WTC11 (cell line): ENCODE results near the gene ASB5. TPM values are rescaled to one million over a fixed set of nuclear protein-coding genes. Genes with fewer than 3 reads are reported as not detected.

Source experiments
- ATAC-seq: fragments of 200-7000 bp; cut with Tn5 transposase; 2 replicates; pipeline ENCODE4 v1.10.0; 2021; ENCODE audit warnings: mild to moderate bottlenecking, moderate library complexity
- CTCF ChIA-PET: fragments of 300-600 bp; sonication (Branson Sonifier 250); formaldehyde crosslinking; loops from one replicate; lab custom pipeline; 2021; ENCODE audit warnings: antibody characterized with exemption; lab: Charles Lee
- POLR2A ChIA-PET: fragments of 350-600 bp; sonication (Branson Sonifier 250); formaldehyde crosslinking; loops from one replicate; lab custom pipeline; 2021; ENCODE audit warnings: antibody characterized with exemption; lab: Charles Lee
- DNase-seq: peaks from one replicate; pipeline ENCODE4 v3.0.0; 2021; ENCODE audit warnings: low spot score
- H3K27ac Mint-ChIP-seq: 2 replicates; pipeline ENCODE4 v1.8.0; 2021; ENCODE audit warnings: mixed read lengths
- H3K27me3 Mint-ChIP-seq: 2 replicates; pipeline ENCODE4 v1.8.0; 2021; ENCODE audit warnings: low read depth, mild to moderate bottlenecking, moderate library complexity, mixed read lengths
- H3K36me3 Mint-ChIP-seq: 2 replicates; pipeline ENCODE4 v1.8.0; 2021; ENCODE audit warnings: mixed read lengths
- H3K4me1 Mint-ChIP-seq: 2 replicates; pipeline ENCODE4 v1.8.0; 2022; ENCODE audit warnings: mixed read lengths
- H3K4me3 Mint-ChIP-seq: 2 replicates; pipeline ENCODE4 v1.8.0; 2021; ENCODE audit warnings: mild to moderate bottlenecking, moderate library complexity, mixed read lengths
- H3K9me3 Mint-ChIP-seq: 2 replicates; pipeline ENCODE4 v1.8.0; 2021; ENCODE audit warnings: mixed read lengths
- CREB1 ChIP-seq: sonication (generic); formaldehyde crosslinking; IDR thresholded peaks from 2 replicates; pipeline ENCODE4 v1.8.0; 2023; ENCODE audit warnings: mild to moderate bottlenecking, missing genetic modification reagents
- ESRRA ChIP-seq: sonication (generic); formaldehyde crosslinking; IDR thresholded peaks from 2 replicates; pipeline ENCODE4 v1.8.1; 2022; ENCODE audit warnings: mild to moderate bottlenecking, missing genetic modification reagents, borderline replicate concordance
- FOXP1 ChIP-seq: sonication (generic); formaldehyde crosslinking; IDR thresholded peaks from 2 replicates; pipeline ENCODE4 v1.8.0; 2022; ENCODE audit warnings: missing genetic modification reagents, mild to moderate bottlenecking, moderate library complexity, borderline replicate concordance
- GRHL2 ChIP-seq: fragments of 250-450 bp; sonication (Bioruptor Pico); IDR thresholded peaks from 2 replicates; pipeline ENCODE4 v1.8.0; 2022; ENCODE audit warnings: mild to moderate bottlenecking, moderate library complexity; ENCODE audit not compliant: insufficient replicate concordance, severe bottlenecking
- IRF1 ChIP-seq: sonication (generic); formaldehyde crosslinking; IDR thresholded peaks from 2 replicates; pipeline ENCODE4 v1.8.0; 2023; ENCODE audit warnings: missing genetic modification reagents
- MXD4 ChIP-seq: fragments of 250-450 bp; sonication (Bioruptor Pico); IDR thresholded peaks from 2 replicates; pipeline ENCODE4 v1.8.0; 2021; ENCODE audit warnings: mild to moderate bottlenecking, moderate library complexity, borderline replicate concordance
- MYBL2 ChIP-seq: sonication (generic); formaldehyde crosslinking; IDR thresholded peaks from 2 replicates; pipeline ENCODE4 v1.8.1; 2023; ENCODE audit warnings: mild to moderate bottlenecking, moderate library complexity, missing genetic modification reagents
- NFATC4 ChIP-seq: fragments of 250-450 bp; sonication (Bioruptor Pico); IDR thresholded peaks from 2 replicates; pipeline ENCODE4 v1.9.0; 2021; ENCODE audit warnings: mild to moderate bottlenecking
- NR2C2 ChIP-seq: sonication (generic); formaldehyde crosslinking; IDR thresholded peaks from 2 replicates; pipeline ENCODE4 v1.8.0; 2022; ENCODE audit warnings: mild to moderate bottlenecking, missing genetic modification reagents
- OVOL2 ChIP-seq: fragments of 250-450 bp; sonication (Bioruptor Pico); IDR thresholded peaks from 2 replicates; pipeline ENCODE4 v1.9.0; 2021; ENCODE audit warnings: mild to moderate bottlenecking, borderline replicate concordance
- PRRX2 ChIP-seq: fragments of 250-450 bp; sonication (Bioruptor Pico); IDR thresholded peaks from 2 replicates; pipeline ENCODE4 v1.8.0; 2021; ENCODE audit warnings: mild to moderate bottlenecking
- RELA ChIP-seq: sonication (generic); formaldehyde crosslinking; IDR thresholded peaks from 2 replicates; pipeline ENCODE4 v1.8.1; 2022; ENCODE audit warnings: missing genetic modification reagents, mild to moderate bottlenecking, borderline replicate concordance
- RORB ChIP-seq: fragments of 250-450 bp; sonication (Bioruptor Pico); IDR thresholded peaks from 2 replicates; pipeline ENCODE4 v1.9.0; 2021; ENCODE audit warnings: mild to moderate bottlenecking
- ZNF121 ChIP-seq: sonication (generic); formaldehyde crosslinking; IDR thresholded peaks from 2 replicates; pipeline ENCODE4 v1.8.0; 2023; ENCODE audit warnings: missing genetic modification reagents
- ZNF263 ChIP-seq: sonication (generic); formaldehyde crosslinking; IDR thresholded peaks from 2 replicates; pipeline ENCODE4 v1.8.1; 2022; ENCODE audit warnings: low read depth, mild to moderate bottlenecking, moderate library complexity, missing genetic modification reagents
- ZNF423 ChIP-seq: fragments of 250-450 bp; sonication (Bioruptor Pico); IDR thresholded peaks from 2 replicates; pipeline ENCODE4 v2.1.2; 2022; ENCODE audit warnings: mild to moderate bottlenecking, moderate library complexity
- total RNA-seq: library from RNA; stranded (reverse); gene quantifications from 3 replicates; pipeline ENCODE4 v1.2.3, GENCODE V29; 2021
- TF ChIP-seq, protein P1 (sequence below): fragments of 250-450 bp; sonication (Bioruptor Pico); IDR thresholded peaks from 2 replicates; pipeline ENCODE4 v1.9.0; 2021; ENCODE audit warnings: mild to moderate bottlenecking
- TF ChIP-seq, protein P2 (sequence below): sonication (generic); formaldehyde crosslinking; IDR thresholded peaks from 2 replicates; pipeline ENCODE4 v1.8.0; 2023; ENCODE audit warnings: missing genetic modification reagents, mild to moderate bottlenecking, borderline replicate concordance
- TF ChIP-seq, protein P3 (sequence below): sonication (generic); formaldehyde crosslinking; IDR thresholded peaks from 2 replicates; pipeline ENCODE4 v1.8.1; 2023; ENCODE audit warnings: mild to moderate bottlenecking, missing genetic modification reagents
- TF ChIP-seq, protein P4 (sequence below): sonication (generic); formaldehyde crosslinking; IDR thresholded peaks from 2 replicates; pipeline ENCODE4 v1.8.1; 2023; ENCODE audit warnings: mild to moderate bottlenecking, missing genetic modification reagents, moderate library complexity
- TF ChIP-seq, protein P5 (sequence below): sonication (generic); formaldehyde crosslinking; IDR thresholded peaks from 2 replicates; pipeline ENCODE4 v1.8.1; 2023; ENCODE audit warnings: mild to moderate bottlenecking, missing genetic modification reagents, moderate library complexity

The ASB5 gene
- total RNA-seq, 1 experiment from 2014 or later = not detected

- no peak for DNase-seq
- TF ChIP-seq ZNF263 (CRISPR knock-in tag) (no peak), NFATC4 (CRISPR knock-in tag) (no peak), MYBL2 (no peak), ZNF121 (no peak), GRHL2 (CRISPR knock-in tag) (no peak), ZNF423 (CRISPR knock-in tag) (no peak), RORB (CRISPR knock-in tag) (no peak), CREB1 (CRISPR knock-in tag) (no peak), MXD4 (CRISPR knock-in tag) (no peak), ESRRA (no peak), FOXP1 (CRISPR knock-in tag) (no peak), PRRX2 (CRISPR knock-in tag) (no peak)
- TF ChIP-seq, protein P1, sequence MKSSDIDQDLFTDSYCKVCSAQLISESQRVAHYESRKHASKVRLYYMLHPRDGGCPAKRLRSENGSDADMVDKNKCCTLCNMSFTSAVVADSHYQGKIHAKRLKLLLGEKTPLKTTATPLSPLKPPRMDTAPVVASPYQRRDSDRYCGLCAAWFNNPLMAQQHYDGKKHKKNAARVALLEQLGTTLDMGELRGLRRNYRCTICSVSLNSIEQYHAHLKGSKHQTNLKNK (CRISPR knock-in tag) = no peak
- TF ChIP-seq, protein P2, sequence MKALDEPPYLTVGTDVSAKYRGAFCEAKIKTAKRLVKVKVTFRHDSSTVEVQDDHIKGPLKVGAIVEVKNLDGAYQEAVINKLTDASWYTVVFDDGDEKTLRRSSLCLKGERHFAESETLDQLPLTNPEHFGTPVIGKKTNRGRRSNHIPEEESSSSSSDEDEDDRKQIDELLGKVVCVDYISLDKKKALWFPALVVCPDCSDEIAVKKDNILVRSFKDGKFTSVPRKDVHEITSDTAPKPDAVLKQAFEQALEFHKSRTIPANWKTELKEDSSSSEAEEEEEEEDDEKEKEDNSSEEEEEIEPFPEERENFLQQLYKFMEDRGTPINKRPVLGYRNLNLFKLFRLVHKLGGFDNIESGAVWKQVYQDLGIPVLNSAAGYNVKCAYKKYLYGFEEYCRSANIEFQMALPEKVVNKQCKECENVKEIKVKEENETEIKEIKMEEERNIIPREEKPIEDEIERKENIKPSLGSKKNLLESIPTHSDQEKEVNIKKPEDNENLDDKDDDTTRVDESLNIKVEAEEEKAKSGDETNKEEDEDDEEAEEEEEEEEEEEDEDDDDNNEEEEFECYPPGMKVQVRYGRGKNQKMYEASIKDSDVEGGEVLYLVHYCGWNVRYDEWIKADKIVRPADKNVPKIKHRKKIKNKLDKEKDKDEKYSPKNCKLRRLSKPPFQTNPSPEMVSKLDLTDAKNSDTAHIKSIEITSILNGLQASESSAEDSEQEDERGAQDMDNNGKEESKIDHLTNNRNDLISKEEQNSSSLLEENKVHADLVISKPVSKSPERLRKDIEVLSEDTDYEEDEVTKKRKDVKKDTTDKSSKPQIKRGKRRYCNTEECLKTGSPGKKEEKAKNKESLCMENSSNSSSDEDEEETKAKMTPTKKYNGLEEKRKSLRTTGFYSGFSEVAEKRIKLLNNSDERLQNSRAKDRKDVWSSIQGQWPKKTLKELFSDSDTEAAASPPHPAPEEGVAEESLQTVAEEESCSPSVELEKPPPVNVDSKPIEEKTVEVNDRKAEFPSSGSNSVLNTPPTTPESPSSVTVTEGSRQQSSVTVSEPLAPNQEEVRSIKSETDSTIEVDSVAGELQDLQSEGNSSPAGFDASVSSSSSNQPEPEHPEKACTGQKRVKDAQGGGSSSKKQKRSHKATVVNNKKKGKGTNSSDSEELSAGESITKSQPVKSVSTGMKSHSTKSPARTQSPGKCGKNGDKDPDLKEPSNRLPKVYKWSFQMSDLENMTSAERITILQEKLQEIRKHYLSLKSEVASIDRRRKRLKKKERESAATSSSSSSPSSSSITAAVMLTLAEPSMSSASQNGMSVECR = no peak
- Mint-ChIP-seq H3K36me3 (no peaks in the 10 kb centered on the region), H3K4me1 (no peaks in the 10 kb centered on the region), H3K4me3 (no peak overlapping the region), H3K27me3 (no peaks in the 10 kb centered on the region; the same call in 1 of the 2 replicates), H3K9me3 (peaks cover 10% of the 10 kb centered on the region), H3K27ac (no peak overlapping the region)
- CTCF ChIA-PET = no interaction called here
- POLR2A ChIA-PET = no interaction called here
- ATAC-seq = no peak
These were observed 10.9 kb downstream of the ASB5 start for GRCh38 chr4:176258135-176258534.

GRCh38 chr4:176256921-176257320, 12.1 kb downstream of the ASB5 start:
- Mint-ChIP-seq H3K36me3 (no peaks in the 10 kb centered on the region), H3K4me1 (peaks cover 3% of the 10 kb centered on the region; the same call in 1 of the 2 replicates), H3K9me3 (peaks cover 10% of the 10 kb centered on the region), H3K27ac (no peak overlapping the region), H3K27me3 (no peaks in the 10 kb centered on the region; the same call in 1 of the 2 replicates), H3K4me3 (no peak overlapping the region)
- TF ChIP-seq IRF1 (CRISPR knock-in tag) = no peak
- TF ChIP-seq, protein P3, sequence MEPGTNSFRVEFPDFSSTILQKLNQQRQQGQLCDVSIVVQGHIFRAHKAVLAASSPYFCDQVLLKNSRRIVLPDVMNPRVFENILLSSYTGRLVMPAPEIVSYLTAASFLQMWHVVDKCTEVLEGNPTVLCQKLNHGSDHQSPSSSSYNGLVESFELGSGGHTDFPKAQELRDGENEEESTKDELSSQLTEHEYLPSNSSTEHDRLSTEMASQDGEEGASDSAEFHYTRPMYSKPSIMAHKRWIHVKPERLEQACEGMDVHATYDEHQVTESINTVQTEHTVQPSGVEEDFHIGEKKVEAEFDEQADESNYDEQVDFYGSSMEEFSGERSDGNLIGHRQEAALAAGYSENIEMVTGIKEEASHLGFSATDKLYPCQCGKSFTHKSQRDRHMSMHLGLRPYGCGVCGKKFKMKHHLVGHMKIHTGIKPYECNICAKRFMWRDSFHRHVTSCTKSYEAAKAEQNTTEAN (CRISPR knock-in tag) = no peak
- no peak for TF ChIP-seq OVOL2 (CRISPR knock-in tag)
- TF ChIP-seq NR2C2 (CRISPR knock-in tag) = no peak
- TF ChIP-seq RELA (CRISPR knock-in tag) = no peak
- no peak for TF ChIP-seq ZNF121
- TF ChIP-seq, protein P4, sequence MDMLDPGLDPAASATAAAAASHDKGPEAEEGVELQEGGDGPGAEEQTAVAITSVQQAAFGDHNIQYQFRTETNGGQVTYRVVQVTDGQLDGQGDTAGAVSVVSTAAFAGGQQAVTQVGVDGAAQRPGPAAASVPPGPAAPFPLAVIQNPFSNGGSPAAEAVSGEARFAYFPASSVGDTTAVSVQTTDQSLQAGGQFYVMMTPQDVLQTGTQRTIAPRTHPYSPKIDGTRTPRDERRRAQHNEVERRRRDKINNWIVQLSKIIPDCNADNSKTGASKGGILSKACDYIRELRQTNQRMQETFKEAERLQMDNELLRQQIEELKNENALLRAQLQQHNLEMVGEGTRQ (CRISPR knock-in tag) = no peak
- TF ChIP-seq, protein P5, sequence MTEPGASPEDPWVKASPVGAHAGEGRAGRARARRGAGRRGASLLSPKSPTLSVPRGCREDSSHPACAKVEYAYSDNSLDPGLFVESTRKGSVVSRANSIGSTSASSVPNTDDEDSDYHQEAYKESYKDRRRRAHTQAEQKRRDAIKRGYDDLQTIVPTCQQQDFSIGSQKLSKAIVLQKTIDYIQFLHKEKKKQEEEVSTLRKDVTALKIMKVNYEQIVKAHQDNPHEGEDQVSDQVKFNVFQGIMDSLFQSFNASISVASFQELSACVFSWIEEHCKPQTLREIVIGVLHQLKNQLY (CRISPR knock-in tag) = no peak
- ChIA-PET CTCF (no interaction called here), POLR2A (no interaction called here)
- no peak for DNase-seq
- ATAC-seq = no peak
